Transverse colon (tissue), 4 donors: Measurements from ENCODE around the gene PANX2. TPM values are rescaled to one million over a fixed set of nuclear protein-coding genes. Genes with fewer than 3 reads are reported as not detected.

ENCODE experiments used
- DNase-seq: peaks from one replicate; pipeline ENCODE4 v3.0.0-alpha.2; 2019
- H3K27ac ChIP-seq, 4 donors: fragments of 200-600 bp; sonication (generic); 2 replicates each; pipeline ENCODE4 v1.5.1; 2016 to 2018; ENCODE audit warnings: inconsistent platforms in 4 of 4
- H3K27me3 ChIP-seq: fragments of 200-600 bp; sonication (generic); 2 replicates; pipeline ENCODE4 v1.5.1; 2017; ENCODE audit warnings: inconsistent platforms
- H3K36me3 ChIP-seq, 4 donors: fragments of 200-600 bp; sonication (generic); 2 replicates each; pipeline ENCODE4 v1.5.1; 2017 to 2019; ENCODE audit warnings: inconsistent platforms in 4 of 4
- H3K4me1 ChIP-seq, 4 donors: fragments of 200-600 bp; sonication (generic); 2 replicates each; pipeline ENCODE4 v1.5.1; 2017 to 2020; ENCODE audit warnings: inconsistent platforms in 4 of 4
- H3K4me3 ChIP-seq, 4 donors: fragments of 200-600 bp; sonication (generic); 1 replicate in 1 of 4; 2 replicates in 3 of 4; pipeline versions ENCODE4 v1.5.1 to v1.6.1; 2017 to 2019; ENCODE audit warnings: inconsistent platforms in 4 of 4
- H3K9me3 ChIP-seq, 2 donors: fragments of 200-600 bp; sonication (generic); 2 replicates each; pipeline ENCODE4 v1.5.1; 2017 to 2019; ENCODE audit warnings: inconsistent platforms in 2 of 2
- CTCF ChIP-seq, 5 experiments: fragments of 200-600 bp in 3 of 5; fragments of 450-650 bp in 2 of 5; sonication (generic) in 3 of 5; IDR thresholded peaks; 1 replicate in 2 of 5; 2 replicates in 3 of 5; pipeline ENCODE4 v1.5.1; 2016 to 2017; ENCODE audit warnings: antibody characterized with exemption in 5 of 5, inconsistent platforms in 3 of 5, mild to moderate bottlenecking in 2 of 5, moderate library complexity in 1 of 5
- EP300 ChIP-seq: sonication (generic); formaldehyde crosslinking; IDR thresholded peaks from one replicate; pipeline ENCODE4 v1.6.1; 2017; ENCODE audit warnings: antibody characterized with exemption, low read depth
- POLR2A ChIP-seq: fragments of 450-650 bp; IDR thresholded peaks from one replicate; pipeline ENCODE4 v1.6.1; 2016; ENCODE audit warnings: antibody characterized with exemption, mild to moderate bottlenecking, moderate library complexity
- POLR2AphosphoS5 ChIP-seq, 3 donors: sonication (generic); formaldehyde crosslinking; IDR thresholded peaks; one replicate each; pipeline ENCODE4 v1.6.1; 2016; ENCODE audit warnings: antibody characterized with exemption in 3 of 3
- WGBS, 2 donors: methylation state at CpG; one replicate each; pipeline ENCODE4 v1.1.5; 2018; ENCODE audit warnings: low coverage in 1 of 2; 5-methylcytosine and 5-hydroxymethylcytosine counted together
- in situ Hi-C, 4 donors: fragments of 200-750 bp; cut with MboI; loops; one replicate each; pipeline versions ENCODE4 v1.15.0 to v1.15.1; 2017; ENCODE audit warnings: low sequenced_read_pairs in 3 of 4, low pct_ligation_motif_present in 1 of 4, low pct_unique_long_range_greater_than_20kb in 1 of 4
- intact Hi-C: fragments of 100-400 bp; cut with DNase I; formaldehyde crosslinking; loops from one replicate; pipeline ENCODE4 v1.15.1; 2023; ENCODE audit warnings: low total_unique reads
- total RNA-seq, 4 donors: library from RNA; depleted of rRNA; stranded (reverse); fragments of >200 nt; gene quantifications; one replicate each; pipeline ENCODE4 v1.1.0, GENCODE V29; 2016

Gene PANX2
- total RNA-seq, 4 donors from 2014 or later: 0.32 TPM; not detected in 3

GRCh38 chr22:50199829-50200460 is 29.4 kb downstream of the PANX2 start:
- Histone ChIP-seq H3K4me3 (peak overlapping the region; percentile 52 to 95 (median 88)), H3K27ac (peak overlapping the region; percentile 81 to 88 (median 86)), H3K4me1 (peaks cover 16 to 22% (median 19%) of the 10 kb centered on the region in 4 donors), H3K9me3 (no peaks in the 10 kb centered on the region), H3K27me3 (no peaks in the 10 kb centered on the region), H3K36me3 (no peaks in the 10 kb centered on the region)
- 14% methylated on average over 34 of the region's 34 CpGs; no CpG with 5 or more reads in 1 of the 2 donors for WGBS, 2 donors
- in situ Hi-C loops (loop anchor here in 1 of 4 donors (10.0 kb wide), 1 partner anchor 55 kb away; no protein-coding TSS in a partner anchor), intact Hi-C loops (no loop called here)
- TF ChIP-seq CTCF (IDR thresholded peaks at IDR 0.05): no peak
- TF ChIP-seq POLR2AphosphoS5 (IDR thresholded peaks at IDR 0.05): no peak
- no peak for TF ChIP-seq EP300
- TF ChIP-seq POLR2A: no peak
- no peak for DNase-seq

GRCh38 chr22:50200461-50201190 is 30.1 kb downstream of the PANX2 start, which contains the start of gene SELENOO:
Gene SELENOO, plus strand, starts transcription at chr22:50201011. Its CDS starts 26 bp downstream, at chr22:50201037.
- TF ChIP-seq POLR2A (peak; percentile 69), EP300 (no peak), CTCF (IDR thresholded peaks at IDR 0.05) (no peak), POLR2AphosphoS5 (IDR thresholded peaks at IDR 0.05) (peak; percentile 87 to 95 (median 91))
- H3K4me1 ChIP-seq: peaks cover 16 to 22% (median 19%) of the 10 kb centered on the region in 4 donors
- peak; percentile 95 for DNase-seq
- WGBS, 2 donors: 0% methylated on average over 61 of the region's 105 CpGs; no CpG with 5 or more reads in 1 of the 2 donors
- no peaks in the 10 kb centered on the region for H3K36me3 ChIP-seq
- peak within 1 kb of the TSS; percentile 62 to 95 (median 88) for H3K4me3 ChIP-seq
- intact Hi-C loops: no loop called here
- in situ Hi-C loops: loop anchor here in 1 of 4 donors (10.0 kb wide), 1 partner anchor 56 kb away; no protein-coding TSS in a partner anchor
- H3K27me3 ChIP-seq: no peaks in the 10 kb centered on the region
- H3K9me3 ChIP-seq: no peaks in the 10 kb centered on the region
- H3K27ac ChIP-seq: peak within 1 kb of the TSS; percentile 81 to 88 (median 86)

GRCh38 chr22:50201191-50202129 is 30.9 kb downstream of the PANX2 start:
- no peaks in the 10 kb centered on the region for H3K9me3 ChIP-seq
- peak overlapping the region; percentile 81 to 88 (median 86) for H3K27ac ChIP-seq
- DNase-seq: no peak
- H3K27me3 ChIP-seq: no peaks in the 10 kb centered on the region
- 4% methylated on average over 31 of the region's 115 CpGs; no CpG with 5 or more reads in 1 of the 2 donors for WGBS, 2 donors
- H3K4me1 ChIP-seq: peaks cover 16 to 24% (median 19%) of the 10 kb centered on the region in 4 donors
- H3K4me3 ChIP-seq: peak overlapping the region; percentile 62 to 95 (median 88)
- in situ Hi-C loops: loop anchor here in 1 of 4 donors (10.0 kb wide), 1 partner anchor 57 kb away; no protein-coding TSS in a partner anchor
- TF ChIP-seq POLR2AphosphoS5 (IDR thresholded peaks at IDR 0.05): no peak
- TF ChIP-seq CTCF (IDR thresholded peaks at IDR 0.05): no peak
- TF ChIP-seq POLR2A: no peak
- no peak for TF ChIP-seq EP300
- H3K36me3 ChIP-seq: no peaks in the 10 kb centered on the region
- intact Hi-C loops: no loop called here
